Measurements from ENCODE around the gene CELF1.

CELF1 gene

GRCh38 chr11:47447906-47448305, 105.0 kb downstream of the CELF1 start:
- no peak for DNase-seq (ENCODE audit: low read depth in 2 of 2)

DNA sequence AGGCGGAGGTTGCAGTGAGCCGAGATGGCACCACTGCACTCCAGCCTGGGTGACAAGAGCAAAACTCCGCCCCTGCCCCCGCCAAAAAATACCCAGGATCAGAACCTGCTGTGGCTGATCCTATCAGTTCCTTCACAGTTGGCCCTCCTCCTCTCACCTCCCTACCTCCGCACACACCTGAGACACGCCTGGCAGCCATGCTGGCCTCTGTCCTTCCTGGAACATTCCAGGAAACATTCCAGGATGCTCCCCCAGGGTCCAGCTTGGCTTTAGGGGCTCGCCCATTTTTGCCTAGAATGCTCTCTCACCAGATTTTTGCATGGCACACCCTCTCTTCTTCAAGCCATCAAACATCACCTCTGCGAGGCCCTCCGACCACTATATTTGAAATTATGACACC, 106.1 kb downstream of the CELF1 start:
- no peak for DNase-seq (ENCODE audit: low read depth in 2 of 2)

DNA sequence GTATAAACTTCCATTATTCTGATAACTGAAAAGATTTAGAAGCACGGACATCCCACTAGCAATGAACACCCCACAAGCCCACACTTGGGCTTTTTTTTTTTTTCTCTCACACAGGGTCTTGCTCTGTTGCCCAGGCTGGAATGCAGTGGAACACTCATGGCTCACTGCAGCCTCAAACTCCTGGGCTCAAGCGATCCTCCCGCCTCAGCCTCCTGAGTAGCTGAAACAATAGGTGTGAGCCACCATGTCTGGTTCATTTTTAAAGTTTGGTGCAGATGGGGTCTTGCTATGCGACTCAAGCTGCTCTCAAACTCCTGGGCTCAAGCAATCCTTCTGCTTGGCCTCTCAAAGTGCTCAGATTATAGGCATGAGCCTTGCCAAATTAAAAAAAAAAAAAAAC, 107.1 kb downstream of the CELF1 start:
- DNase-seq (ENCODE audit: low read depth in 2 of 2) = no peak

DNA sequence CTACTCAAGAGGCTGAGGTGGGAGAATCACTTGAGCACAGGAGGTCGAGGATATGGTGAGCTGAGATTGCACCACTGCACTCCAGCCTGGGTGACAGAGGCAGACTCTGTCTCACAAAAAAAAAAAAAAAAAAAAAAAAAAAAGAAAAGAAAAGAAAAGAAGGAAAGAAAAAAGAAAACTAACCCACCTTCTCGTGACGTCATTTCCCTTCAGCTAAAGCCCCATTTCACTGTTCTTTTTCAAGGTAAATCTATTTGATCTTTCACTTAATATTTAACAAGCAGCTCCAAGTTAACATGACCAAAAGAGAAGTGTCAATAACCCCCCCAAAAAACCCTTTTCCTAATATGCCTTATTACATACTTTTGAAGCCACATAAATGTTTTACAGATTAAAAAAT, 109.1 kb downstream of the CELF1 start:
- no peak for DNase-seq (ENCODE audit: low read depth in 2 of 2)

GRCh38 chr11:47443028-47443700, 109.8 kb downstream of the CELF1 start:
- DNase-seq (ENCODE audit: low read depth in 2 of 2) = no peak

GRCh38 chr11:47442514-47442913, 110.4 kb downstream of the CELF1 start:
- DNase-seq (ENCODE audit: low read depth in 2 of 2) = no peak

- DNase-seq (ENCODE audit: low read depth in 2 of 2) = no peak
These were observed 111.5 kb downstream of the CELF1 start for GRCh38 chr11:47441421-47441820.

DNA sequence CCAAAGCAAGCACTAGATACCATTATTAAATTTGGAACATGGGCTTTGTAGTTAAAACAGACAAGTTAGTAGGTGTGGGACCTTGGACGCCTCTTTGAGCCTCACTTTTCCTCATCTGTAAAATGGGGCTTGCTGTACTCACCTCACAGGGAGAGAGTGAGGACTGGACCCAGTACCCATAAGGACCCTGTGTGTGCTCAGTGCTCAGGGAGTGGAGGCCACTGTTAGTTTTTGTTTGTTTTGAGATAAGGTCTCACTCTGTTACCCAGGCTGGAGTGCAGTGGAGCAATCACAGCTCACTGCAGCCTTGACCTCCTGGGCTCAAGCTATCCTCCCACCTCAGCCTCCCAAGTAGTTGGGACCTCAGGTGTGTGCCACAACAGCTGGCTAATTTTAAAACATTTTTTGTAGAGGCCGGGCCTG, 112.9 kb downstream of the CELF1 start:
- no peak for DNase-seq (ENCODE audit: low read depth in 2 of 2)

GRCh38 chr11:47438721-47439120, 114.2 kb downstream of the CELF1 start:
- DNase-seq (ENCODE audit: low read depth in 2 of 2) = no peak

DNA sequence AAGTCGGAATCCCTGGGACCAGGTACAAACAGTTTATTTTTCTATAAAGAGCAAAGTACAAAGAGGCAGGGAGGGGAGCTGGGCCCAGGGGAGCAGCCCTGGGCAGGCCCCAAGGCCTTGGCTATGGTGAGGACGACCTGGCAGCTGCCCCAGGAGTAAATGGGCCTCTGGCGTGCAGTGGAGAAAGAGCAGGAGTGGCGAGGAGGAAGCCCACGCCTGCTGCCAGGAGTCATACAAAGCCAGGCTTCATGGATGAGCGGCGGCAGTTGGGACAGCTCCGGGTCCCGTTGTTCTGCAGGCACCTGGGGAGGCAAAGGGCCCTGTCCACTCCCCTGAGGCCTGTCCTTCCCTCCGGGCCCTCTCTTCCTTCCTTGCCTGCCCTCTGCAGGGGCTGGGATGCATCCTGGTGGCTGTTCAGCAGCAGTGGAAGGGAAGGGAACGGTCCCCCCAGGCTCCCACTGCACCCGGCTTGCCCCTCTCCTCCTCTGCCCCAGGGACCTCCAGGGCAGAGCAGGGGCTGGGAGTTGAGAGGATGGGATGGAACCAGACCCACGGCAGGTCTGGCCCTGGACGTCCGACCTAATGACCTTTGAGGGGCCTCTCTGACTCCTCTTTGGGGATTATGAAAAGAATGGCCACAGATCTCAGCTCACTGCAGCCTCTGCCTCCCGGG, 115.0 kb downstream of the CELF1 start:
- DNase-seq (ENCODE audit: low read depth in 2 of 2) = no peak

DNA sequence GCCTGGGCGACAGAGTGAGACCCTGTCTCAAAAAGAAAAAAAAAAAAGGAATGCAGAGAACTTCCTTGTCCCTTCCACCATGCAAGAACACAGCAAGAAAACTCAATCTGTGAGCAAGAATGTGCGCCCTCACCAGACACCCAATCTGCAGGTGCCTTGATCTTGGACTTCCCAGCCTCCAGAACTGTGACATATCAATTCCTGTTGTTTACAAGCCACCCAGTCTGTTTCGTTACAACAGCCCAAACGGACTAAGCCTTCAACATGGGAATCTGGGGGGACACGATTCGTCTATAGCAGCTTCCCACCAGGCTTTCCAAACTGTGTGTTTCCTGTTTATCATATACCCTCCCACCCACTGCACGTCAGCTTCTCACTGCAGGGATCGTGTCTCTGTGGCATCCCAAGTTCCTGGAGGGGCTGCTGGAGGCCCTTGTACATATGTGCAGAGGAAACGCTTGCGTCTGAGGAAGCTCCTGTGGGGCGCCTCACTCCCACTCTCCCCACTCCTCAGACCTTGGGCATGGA, 115.7 kb downstream of the CELF1 start:
- no peak for DNase-seq (ENCODE audit: low read depth in 2 of 2)

DNA sequence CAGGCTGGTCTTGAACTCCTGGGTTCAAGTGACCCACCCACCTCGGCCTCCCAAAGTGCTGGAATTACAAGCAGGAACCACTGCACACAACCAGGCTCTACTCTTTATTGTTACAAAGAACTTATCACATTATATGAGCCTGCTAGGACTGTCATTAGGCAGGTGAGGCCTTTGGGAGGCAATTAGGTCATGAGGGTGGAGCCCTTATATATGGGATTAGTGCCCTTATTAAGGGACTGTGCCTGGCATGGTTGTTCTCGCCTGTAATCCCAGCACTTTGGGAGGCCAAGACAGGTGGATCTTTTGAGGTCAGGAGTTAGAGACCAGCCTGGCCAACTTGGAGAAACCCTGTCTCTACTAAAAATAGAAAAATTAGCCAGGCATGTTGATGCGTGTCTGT, 116.2 kb downstream of the CELF1 start:
- DNase-seq (ENCODE audit: low read depth in 2 of 2) = no peak

- DNase-seq (ENCODE audit: low read depth in 2 of 2) = no peak
These were observed 117.2 kb downstream of the CELF1 start for GRCh38 chr11:47435687-47436086.

DNA sequence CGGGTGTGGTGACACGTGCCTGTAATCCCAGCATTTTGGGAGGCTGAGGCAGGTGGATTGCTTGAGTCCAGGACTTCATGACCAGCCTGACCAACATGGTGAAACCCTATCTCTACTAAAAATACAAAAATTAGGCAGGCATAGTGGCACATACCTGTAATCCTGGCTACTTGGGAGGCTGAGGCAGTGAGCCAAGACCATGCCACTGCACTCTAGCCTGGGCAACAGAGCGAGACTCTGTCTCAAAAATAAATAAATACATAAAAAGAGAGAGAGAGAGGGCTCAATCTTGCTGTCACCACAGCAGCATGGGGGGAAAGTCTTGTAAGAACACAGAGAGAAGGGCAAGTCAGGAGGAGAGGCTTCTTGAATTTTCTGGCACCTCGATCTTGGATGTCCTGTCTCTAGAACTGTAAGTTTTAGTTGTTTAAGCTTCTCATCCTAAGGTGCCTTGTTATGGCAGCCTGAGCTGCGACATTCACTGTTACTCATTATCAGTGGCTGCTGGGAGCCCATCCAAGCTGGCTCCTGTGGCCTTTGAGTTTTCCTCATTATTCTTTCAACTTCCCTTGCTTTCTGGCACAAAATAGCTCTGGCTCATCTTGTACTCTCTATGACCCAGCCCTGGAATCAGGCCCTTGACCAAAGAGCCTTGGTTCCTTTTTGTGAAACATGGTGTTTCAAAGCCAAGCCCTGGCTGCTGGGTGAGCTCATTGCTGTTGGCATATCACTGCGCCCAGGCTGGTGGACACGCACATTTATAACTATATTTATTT, 118.7 kb downstream of the CELF1 start:
- DNase-seq (ENCODE audit: low read depth in 2 of 2) = no peak

DNA sequence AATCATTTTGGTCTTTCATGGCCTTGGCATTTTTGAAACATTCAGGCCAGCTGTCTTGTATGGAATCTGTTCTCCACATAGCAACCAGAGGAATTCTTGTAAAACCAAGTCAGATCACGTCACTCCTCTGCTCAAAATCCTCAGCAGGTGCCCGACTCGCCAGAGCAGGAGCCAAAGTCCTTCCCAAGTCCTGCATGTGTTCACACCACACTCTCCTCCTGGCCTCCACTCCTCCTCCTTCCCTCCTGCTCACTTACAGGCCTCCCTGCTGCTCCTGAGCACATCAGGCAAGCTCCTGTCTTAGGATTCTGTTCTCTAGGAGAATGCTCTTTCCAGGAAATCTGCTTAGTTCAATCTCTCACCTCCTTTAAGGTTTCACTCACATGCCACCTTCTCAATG, 119.8 kb downstream of the CELF1 start:
- no peak for DNase-seq (ENCODE audit: low read depth in 2 of 2)

GRCh38 chr11:47431356-47432083, 121.4 kb downstream of the CELF1 start:
- DNase-seq (ENCODE audit: low read depth in 2 of 2) = no peak

- DNase-seq (ENCODE audit: low read depth in 2 of 2) = no peak
These were observed 122.4 kb downstream of the CELF1 start for GRCh38 chr11:47430524-47430923.

GRCh38 chr11:47426062-47426956, 126.6 kb downstream of the CELF1 start, which contains the start of gene PSMC3:
Gene PSMC3 (minus strand): TSS chr11:47426439. CDS start chr11:47426279, 160 bp downstream.
- peak; percentile 97 to 98 for DNase-seq (ENCODE audit: low read depth in 2 of 2)

DNA sequence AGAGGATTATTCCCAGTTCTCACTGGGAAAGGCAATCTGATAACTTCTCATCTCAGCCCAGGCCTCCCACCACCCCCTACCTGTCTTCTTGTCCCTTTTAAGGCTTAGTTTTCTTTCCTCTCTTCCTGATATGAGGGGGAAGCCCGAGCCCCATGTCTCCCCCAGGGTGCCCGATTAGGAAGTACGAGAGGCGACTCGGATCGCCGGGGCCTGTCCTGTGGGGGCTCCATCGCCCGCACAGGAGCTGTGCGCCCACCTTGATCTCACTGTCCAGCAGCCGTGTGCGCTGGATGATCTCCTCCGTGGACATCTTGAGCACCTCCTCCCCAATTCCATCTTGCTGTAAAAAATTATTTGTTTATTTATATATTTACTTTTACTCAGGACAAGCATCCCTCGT, 127.3 kb downstream of the CELF1 start:
- no peak for DNase-seq (ENCODE audit: low read depth in 2 of 2)

GRCh38 chr11:47418454-47419259, 134.3 kb downstream of the CELF1 start:
- DNase-seq (ENCODE audit: low read depth in 2 of 2) = no peak
